ENCODE measurements around the gene AVPI1.

DNA sequence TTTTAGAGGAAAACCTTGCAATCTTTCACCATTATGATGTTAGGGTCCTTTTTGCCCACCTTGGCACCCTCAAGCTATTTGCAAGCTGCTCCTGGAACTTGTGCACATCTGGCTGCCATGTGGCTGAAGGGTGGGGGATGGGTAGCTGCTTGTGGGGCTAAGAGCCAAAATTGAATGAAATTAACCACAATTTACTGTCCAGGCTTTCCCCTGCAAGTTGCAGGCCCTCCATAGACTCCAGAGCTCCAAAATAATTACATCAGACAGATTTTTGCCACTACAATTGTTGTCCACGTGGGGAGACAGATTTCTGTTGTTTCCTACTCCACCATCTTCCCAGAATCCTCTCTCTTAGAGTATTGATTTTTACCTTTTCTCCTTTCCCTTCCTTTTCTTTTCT lies 27.5 kb downstream of the AVPI1 start:
- TF ChIP-seq TCF12 (IDR thresholded peaks at IDR 0.05; ENCODE audit: low read depth) (no peak), NFIC (IDR thresholded peaks at IDR 0.05) (no peak), ZBTB7A (IDR thresholded peaks at IDR 0.05; ENCODE audit: low read depth) (no peak), CEBPB (IDR thresholded peaks at IDR 0.05) (no peak), RAD21 (IDR thresholded peaks at IDR 0.05; ENCODE audit: low read depth) (no peak)
- TF ChIP-seq, protein P1, sequence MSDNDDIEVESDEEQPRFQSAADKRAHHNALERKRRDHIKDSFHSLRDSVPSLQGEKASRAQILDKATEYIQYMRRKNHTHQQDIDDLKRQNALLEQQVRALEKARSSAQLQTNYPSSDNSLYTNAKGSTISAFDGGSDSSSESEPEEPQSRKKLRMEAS (IDR thresholded peaks at IDR 0.05), result no peak
- TF ChIP-seq, protein P2, sequence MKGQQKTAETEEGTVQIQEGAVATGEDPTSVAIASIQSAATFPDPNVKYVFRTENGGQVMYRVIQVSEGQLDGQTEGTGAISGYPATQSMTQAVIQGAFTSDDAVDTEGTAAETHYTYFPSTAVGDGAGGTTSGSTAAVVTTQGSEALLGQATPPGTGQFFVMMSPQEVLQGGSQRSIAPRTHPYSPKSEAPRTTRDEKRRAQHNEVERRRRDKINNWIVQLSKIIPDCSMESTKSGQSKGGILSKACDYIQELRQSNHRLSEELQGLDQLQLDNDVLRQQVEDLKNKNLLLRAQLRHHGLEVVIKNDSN (IDR thresholded peaks at IDR 0.05), result no peak
- TF ChIP-seq, protein P3, sequence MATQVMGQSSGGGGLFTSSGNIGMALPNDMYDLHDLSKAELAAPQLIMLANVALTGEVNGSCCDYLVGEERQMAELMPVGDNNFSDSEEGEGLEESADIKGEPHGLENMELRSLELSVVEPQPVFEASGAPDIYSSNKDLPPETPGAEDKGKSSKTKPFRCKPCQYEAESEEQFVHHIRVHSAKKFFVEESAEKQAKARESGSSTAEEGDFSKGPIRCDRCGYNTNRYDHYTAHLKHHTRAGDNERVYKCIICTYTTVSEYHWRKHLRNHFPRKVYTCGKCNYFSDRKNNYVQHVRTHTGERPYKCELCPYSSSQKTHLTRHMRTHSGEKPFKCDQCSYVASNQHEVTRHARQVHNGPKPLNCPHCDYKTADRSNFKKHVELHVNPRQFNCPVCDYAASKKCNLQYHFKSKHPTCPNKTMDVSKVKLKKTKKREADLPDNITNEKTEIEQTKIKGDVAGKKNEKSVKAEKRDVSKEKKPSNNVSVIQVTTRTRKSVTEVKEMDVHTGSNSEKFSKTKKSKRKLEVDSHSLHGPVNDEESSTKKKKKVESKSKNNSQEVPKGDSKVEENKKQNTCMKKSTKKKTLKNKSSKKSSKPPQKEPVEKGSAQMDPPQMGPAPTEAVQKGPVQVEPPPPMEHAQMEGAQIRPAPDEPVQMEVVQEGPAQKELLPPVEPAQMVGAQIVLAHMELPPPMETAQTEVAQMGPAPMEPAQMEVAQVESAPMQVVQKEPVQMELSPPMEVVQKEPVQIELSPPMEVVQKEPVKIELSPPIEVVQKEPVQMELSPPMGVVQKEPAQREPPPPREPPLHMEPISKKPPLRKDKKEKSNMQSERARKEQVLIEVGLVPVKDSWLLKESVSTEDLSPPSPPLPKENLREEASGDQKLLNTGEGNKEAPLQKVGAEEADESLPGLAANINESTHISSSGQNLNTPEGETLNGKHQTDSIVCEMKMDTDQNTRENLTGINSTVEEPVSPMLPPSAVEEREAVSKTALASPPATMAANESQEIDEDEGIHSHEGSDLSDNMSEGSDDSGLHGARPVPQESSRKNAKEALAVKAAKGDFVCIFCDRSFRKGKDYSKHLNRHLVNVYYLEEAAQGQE (IDR thresholded peaks at IDR 0.05; ENCODE audit: low read depth), result no peak
